ENCODE measurements around the gene PAXX.

Gene PAXX

GRCh38 chr9:137009217-137009616 is 17.0 kb downstream of the PAXX start:
- Histone ChIP-seq H3K4me1 (ENCODE audit: insufficient read depth, low read length, severe bottlenecking) (no peaks in the 10 kb centered on the region), H3F3A (ENCODE audit: insufficient read depth, low read length) (no peaks in the 10 kb centered on the region), H3K27me3 (ENCODE audit: insufficient read depth, low read length) (peaks cover 3% of the 10 kb centered on the region; the same call in 1 of the 2 replicates), H3K36me3 (ENCODE audit: insufficient read depth, low read length) (no peaks in the 10 kb centered on the region), H4K20me1 (ENCODE audit: insufficient read depth, low read length) (no peaks in the 10 kb centered on the region), H3K27ac (ENCODE audit: low read depth, low read length, poor library complexity, severe bottlenecking) (no peak overlapping the region), H3K79me2 (ENCODE audit: insufficient read depth, low read length) (no peaks in the 10 kb centered on the region), H3K9me2 (ENCODE audit: low read depth, low read length) (no peaks in the 10 kb centered on the region), H2AFZ (ENCODE audit: low read length) (no peak overlapping the region), H3K4me2 (ENCODE audit: low read length) (no peak overlapping the region), H3K4me3 (ENCODE audit: low read depth, low read length, poor library complexity, severe bottlenecking) (no peak overlapping the region), H3K9ac (ENCODE audit: low read length) (no peak overlapping the region), H3K9me3 (ENCODE audit: low read length) (no peaks in the 10 kb centered on the region)
- TF ChIP-seq EZH2 (IDR thresholded peaks at IDR 0.05; ENCODE audit: borderline replicate concordance, low read length) (no peak), CTCF (IDR thresholded peaks at IDR 0.05; ENCODE audit: low read length) (no peak)

GRCh38 chr9:137009938-137010732 is 17.9 kb downstream of the PAXX start:
- H3K27me3 ChIP-seq (ENCODE audit: insufficient read depth, low read length), result peaks cover 3% of the 10 kb centered on the region; the same call in 1 of the 2 replicates
- no peaks in the 10 kb centered on the region for H4K20me1 ChIP-seq (ENCODE audit: insufficient read depth, low read length)
- H3K9me3 ChIP-seq (ENCODE audit: low read length), result no peaks in the 10 kb centered on the region
- no peak overlapping the region for H3K4me2 ChIP-seq (ENCODE audit: low read length)
- no peak overlapping the region for H3K4me3 ChIP-seq (ENCODE audit: low read depth, low read length, poor library complexity, severe bottlenecking)
- no peak overlapping the region for H2AFZ ChIP-seq (ENCODE audit: low read length)
- no peaks in the 10 kb centered on the region for H3F3A ChIP-seq (ENCODE audit: insufficient read depth, low read length)
- no peaks in the 10 kb centered on the region for H3K79me2 ChIP-seq (ENCODE audit: insufficient read depth, low read length)
- H3K4me1 ChIP-seq (ENCODE audit: insufficient read depth, low read length, severe bottlenecking), result no peaks in the 10 kb centered on the region
- no peak overlapping the region for H3K9ac ChIP-seq (ENCODE audit: low read length)
- no peak overlapping the region for H3K27ac ChIP-seq (ENCODE audit: low read depth, low read length, poor library complexity, severe bottlenecking)
- H3K9me2 ChIP-seq (ENCODE audit: low read depth, low read length), result no peaks in the 10 kb centered on the region
- no peak for TF ChIP-seq EZH2 (IDR thresholded peaks at IDR 0.05; ENCODE audit: borderline replicate concordance, low read length)
- TF ChIP-seq CTCF (IDR thresholded peaks at IDR 0.05; ENCODE audit: low read length), result no peak
- H3K36me3 ChIP-seq (ENCODE audit: insufficient read depth, low read length), result no peaks in the 10 kb centered on the region

GRCh38 chr9:137011156-137011555 is 18.9 kb downstream of the PAXX start:
- H3K9ac ChIP-seq (ENCODE audit: low read length), result no peak overlapping the region
- H3F3A ChIP-seq (ENCODE audit: insufficient read depth, low read length), result no peaks in the 10 kb centered on the region
- peaks cover 3% of the 10 kb centered on the region; the same call in 1 of the 2 replicates for H3K27me3 ChIP-seq (ENCODE audit: insufficient read depth, low read length)
- no peak overlapping the region; the same call in 1 of the 2 replicates for H3K4me2 ChIP-seq (ENCODE audit: low read length)
- no peak overlapping the region for H3K27ac ChIP-seq (ENCODE audit: low read depth, low read length, poor library complexity, severe bottlenecking)
- H3K36me3 ChIP-seq (ENCODE audit: insufficient read depth, low read length), result no peaks in the 10 kb centered on the region
- H3K9me3 ChIP-seq (ENCODE audit: low read length), result no peaks in the 10 kb centered on the region
- no peaks in the 10 kb centered on the region for H3K79me2 ChIP-seq (ENCODE audit: insufficient read depth, low read length)
- H2AFZ ChIP-seq (ENCODE audit: low read length), result no peak overlapping the region
- H3K4me1 ChIP-seq (ENCODE audit: insufficient read depth, low read length, severe bottlenecking), result no peaks in the 10 kb centered on the region
- TF ChIP-seq EZH2 (IDR thresholded peaks at IDR 0.05; ENCODE audit: borderline replicate concordance, low read length), result no peak
- TF ChIP-seq CTCF (IDR thresholded peaks at IDR 0.05; ENCODE audit: low read length), result no peak
- H4K20me1 ChIP-seq (ENCODE audit: insufficient read depth, low read length), result no peaks in the 10 kb centered on the region
- H3K9me2 ChIP-seq (ENCODE audit: low read depth, low read length), result no peaks in the 10 kb centered on the region
- H3K4me3 ChIP-seq (ENCODE audit: low read depth, low read length, poor library complexity, severe bottlenecking), result no peak overlapping the region

Measured in OCI-LY1 (cell line).